SK-N-DZ (cell line): ENCODE results near the gene PIK3CD.

Experiments
- DNase-seq: peaks from one replicate; pipeline ENCODE4 v3.0.0-alpha.2; 2015; ENCODE audit warnings: low spot score

Gene PIK3CD

GRCh38 chr1:9717193-9718005, 65.9 kb downstream of the PIK3CD start:
- peak; percentile 26 for DNase-seq

DNA sequence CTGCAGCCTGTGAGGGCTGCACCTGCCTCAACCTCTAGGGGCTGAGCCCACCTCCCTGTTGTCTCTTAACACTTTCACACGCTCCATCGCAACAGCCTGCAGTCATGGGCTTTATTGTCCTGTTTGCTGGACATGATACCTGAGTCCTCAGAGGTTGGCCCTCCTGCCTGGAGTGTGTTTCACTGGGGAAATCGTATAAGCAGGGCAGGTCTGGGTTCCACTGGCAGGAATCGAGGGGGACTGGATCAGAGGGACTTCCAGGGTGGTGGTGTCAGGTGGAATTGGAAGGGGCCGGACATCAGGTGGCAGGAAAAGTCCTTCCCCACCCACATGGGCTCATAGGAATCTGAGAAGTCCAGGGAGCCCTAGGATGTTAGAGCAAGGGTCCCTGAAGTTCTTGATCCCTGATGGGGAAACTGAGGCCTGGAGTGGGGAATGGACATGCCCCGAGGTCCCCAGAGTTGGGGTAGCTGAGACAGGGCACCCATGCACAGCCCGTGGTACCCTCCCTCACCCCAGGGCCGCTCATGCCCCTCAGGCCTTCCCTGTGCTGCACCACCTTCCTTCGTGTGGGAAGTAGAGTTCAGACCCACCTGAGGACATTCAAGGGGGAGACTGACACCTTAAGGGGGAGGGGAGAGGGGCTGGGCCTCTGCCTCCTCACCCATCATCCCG, 66.6 kb downstream of the PIK3CD start:
- DNase-seq, result no peak

DNA sequence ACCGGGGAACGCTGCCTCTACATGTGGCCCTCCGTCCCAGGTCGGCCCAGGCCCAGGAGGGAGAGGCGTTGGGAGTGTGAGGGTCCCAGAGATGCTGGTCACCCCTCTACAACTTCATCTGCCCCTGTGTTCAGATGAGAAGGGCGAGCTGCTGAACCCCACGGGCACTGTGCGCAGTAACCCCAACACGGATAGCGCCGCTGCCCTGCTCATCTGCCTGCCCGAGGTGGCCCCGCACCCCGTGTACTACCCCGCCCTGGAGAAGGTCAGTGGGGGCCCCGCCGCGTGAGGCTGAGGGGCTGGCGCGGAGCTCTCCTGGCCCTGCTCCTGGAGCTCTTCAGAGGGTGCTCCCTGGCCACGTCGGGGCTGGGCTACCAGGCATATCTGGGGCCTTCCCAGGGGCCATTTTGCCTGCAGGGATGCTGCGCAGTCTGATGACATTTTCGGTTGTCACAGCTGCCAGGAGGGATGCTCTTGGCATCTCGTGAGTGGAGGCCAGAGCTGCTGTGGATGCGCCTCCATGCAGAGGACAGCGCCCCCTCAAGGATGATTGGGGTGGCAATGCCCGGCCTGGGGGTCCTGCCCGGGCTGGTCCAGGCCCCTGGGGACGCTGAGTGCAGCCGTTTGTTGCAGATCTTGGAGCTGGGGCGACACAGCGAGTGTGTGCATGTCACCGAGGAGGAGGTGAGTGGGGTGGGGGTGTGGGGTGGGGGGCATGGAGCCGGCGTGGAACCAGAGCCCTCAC, 68.6 kb downstream of the PIK3CD start:
- no peak for DNase-seq

DNA sequence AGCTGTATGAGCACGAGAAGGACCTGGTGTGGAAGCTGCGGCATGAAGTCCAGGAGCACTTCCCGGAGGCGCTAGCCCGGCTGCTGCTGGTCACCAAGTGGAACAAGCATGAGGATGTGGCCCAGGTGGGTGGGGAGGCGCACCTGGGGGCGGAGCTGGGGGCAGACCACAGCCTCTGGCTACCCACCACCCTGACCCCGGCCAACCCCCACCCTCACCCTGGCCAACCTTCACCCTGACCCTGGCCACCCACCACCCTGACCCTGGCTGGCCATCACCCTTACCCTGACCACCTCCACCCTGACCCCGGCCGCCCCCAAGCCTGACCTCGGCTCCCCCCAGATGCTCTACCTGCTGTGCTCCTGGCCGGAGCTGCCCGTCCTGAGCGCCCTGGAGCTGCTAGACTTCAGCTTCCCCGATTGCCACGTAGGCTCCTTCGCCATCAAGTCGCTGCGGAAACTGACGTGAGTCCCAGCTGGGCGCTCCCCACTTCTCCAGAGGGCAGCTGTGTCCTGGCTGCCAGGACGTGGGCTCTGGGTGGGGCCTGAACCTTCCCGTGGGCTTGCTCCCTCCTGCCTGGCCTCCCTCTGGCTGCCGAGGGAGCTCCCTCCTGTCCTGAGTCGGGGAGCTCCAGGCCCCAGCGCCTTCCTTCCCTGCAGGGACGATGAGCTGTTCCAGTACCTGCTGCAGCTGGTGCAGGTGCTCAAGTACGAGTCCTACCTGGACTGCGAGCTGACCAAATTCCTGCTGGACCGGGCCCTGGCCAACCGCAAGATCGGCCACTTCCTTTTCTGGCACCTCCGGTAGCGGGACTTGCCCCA, 69.5 kb downstream of the PIK3CD start:
- DNase-seq, result no peak

- DNase-seq, result peak; percentile 64
Observed at GRCh38 chr1:9721606-9722377, 70.3 kb downstream of the PIK3CD start.

DNA sequence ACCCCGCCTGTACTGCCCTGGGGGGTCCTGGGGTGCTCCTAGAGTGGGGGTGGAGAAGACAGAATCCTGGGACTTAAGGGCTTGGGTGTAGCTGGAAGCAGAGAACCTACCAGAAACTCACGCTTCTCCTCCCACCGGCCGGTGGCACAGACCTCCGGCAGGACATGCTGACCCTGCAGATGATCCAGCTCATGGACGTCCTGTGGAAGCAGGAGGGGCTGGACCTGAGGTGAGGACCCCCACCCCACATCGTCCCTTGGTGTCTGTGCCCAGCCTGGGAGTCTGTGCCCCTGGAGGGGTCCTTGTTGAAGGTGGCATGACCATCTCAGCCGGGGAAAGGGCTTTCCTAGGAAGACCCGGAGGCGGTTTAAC, 70.8 kb downstream of the PIK3CD start:
- DNase-seq, result no peak

GRCh38 chr1:9723068-9723805, 71.7 kb downstream of the PIK3CD start:
- DNase-seq, result no peak

GRCh38 chr1:9723926-9724325, 72.4 kb downstream of the PIK3CD start:
- DNase-seq, result no peak

DNA sequence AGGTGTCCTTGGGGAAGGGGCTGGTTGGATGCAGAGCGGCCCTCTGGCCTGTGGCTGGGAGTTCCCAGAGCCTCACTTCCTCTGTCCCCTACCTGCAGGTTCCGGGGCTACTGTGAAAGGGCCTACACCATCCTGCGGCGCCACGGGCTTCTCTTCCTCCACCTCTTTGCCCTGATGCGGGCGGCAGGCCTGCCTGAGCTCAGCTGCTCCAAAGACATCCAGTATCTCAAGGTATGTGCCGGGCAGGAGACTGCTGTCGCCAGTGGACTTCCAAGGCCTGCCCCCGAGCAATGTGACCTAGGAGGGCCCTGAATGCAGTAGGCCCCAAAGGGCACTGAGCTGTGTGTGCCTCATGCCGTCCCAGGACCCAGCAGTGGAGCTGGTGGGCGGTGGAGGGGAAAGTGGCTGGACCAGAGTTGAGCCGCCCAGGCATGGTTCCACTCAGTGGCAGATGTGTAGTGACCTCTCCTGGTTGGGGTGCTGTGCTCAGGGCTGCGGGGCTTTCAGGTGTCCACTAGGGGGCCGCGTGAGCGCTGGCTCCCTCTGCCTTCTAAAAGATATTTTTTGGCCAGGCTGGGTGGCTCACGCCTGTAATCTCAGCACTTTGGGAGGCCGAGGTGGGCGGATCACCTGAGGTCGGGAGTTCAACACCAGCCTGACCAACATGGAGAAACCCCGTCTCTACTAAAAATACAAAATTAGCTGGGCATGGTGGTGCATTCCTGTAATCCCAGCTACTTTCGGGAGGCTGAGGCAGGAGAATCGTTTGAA, 73.4 kb downstream of the PIK3CD start:
- DNase-seq, result peak; percentile 44

- DNase-seq, result no peak
Observed at GRCh38 chr1:9726406-9726805, 74.9 kb downstream of the PIK3CD start.

DNA sequence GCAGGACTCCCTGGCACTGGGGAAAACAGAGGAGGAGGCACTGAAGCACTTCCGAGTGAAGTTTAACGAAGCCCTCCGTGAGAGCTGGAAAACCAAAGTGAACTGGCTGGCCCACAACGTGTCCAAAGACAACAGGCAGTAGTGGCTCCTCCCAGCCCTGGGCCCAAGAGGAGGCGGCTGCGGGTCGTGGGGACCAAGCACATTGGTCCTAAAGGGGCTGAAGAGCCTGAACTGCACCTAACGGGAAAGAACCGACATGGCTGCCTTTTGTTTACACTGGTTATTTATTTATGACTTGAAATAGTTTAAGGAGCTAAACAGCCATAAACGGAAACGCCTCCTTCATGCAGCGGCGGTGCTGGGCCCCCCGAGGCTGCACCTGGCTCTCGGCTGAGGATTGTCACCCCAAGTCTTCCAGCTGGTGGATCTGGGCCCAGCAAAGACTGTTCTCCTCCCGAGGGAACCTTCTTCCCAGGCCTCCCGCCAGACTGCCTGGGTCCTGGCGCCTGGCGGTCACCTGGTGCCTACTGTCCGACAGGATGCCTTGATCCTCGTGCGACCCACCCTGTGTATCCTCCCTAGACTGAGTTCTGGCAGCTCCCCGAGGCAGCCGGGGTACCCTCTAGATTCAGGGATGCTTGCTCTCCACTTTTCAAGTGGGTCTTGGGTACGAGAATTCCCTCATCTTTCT, 75.5 kb downstream of the PIK3CD start:
- DNase-seq, result no peak

- DNase-seq, result no peak
Observed at GRCh38 chr1:9728451-9729295, 77.1 kb downstream of the PIK3CD start.

GRCh38 chr1:9729523-9729922, 78.0 kb downstream of the PIK3CD start:
- DNase-seq, result no peak

- DNase-seq, result no peak
Observed at GRCh38 chr1:9730096-9730901, 78.8 kb downstream of the PIK3CD start.

DNA sequence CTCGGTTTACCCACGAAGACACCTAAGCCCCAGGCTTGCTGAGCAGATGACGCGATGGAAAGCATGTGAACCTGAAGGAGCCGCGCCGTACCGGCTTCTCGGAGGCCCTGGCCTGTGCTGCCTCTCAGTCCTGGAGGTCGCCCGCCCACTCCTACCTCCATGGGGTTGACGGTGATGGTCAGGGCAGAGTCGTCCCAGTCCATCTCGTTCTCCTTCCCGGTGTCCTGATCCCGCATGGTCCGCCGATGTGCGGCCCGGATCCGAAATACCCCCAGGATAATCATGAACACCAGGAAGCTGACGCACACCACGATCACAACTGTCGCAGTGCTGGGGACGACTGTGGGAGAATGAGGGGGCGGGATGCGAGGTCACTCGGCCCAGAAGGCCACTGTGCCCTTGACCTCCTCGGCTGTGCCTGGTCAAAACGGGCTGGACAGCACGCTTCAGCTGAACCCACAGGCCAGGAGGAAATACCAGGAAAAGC, 79.6 kb downstream of the PIK3CD start:
- no peak for DNase-seq

- no peak for DNase-seq
Observed at GRCh38 chr1:9731561-9731960, 80.0 kb downstream of the PIK3CD start.
